GM20431 (cell line): ENCODE measurements around the gene CCDC63.

Source experiments
- in situ Hi-C: fragments of 300-500 bp; cut with MseI, MboI; formaldehyde crosslinking; loops from one replicate; pipeline ENCODE4 v1.15.0; 2020; ENCODE audit warnings: low sequenced_read_pairs; ENCODE audit not compliant: unreplicated experiment

The CCDC63 gene

DNA sequence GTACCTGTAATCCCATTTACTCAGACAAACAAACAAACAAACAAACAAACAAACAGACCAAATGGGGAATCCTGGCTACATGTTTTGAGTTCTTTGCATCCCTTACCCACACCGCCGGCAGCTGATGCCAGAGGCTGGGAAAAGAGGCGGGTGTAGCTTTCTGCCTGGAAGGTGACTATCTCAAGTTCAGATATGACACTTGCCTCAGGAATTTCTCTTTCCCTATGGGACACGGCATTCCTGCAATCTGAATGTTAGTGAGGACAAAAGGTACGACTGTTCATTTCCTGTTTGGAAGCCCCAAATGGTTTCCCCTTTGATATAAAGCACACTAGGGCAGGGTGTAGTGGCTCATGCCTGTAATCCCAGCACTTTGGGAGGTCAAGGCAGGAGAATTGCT, 70.7 kb downstream of the CCDC63 start:
- in situ Hi-C loops: no loop called here

DNA sequence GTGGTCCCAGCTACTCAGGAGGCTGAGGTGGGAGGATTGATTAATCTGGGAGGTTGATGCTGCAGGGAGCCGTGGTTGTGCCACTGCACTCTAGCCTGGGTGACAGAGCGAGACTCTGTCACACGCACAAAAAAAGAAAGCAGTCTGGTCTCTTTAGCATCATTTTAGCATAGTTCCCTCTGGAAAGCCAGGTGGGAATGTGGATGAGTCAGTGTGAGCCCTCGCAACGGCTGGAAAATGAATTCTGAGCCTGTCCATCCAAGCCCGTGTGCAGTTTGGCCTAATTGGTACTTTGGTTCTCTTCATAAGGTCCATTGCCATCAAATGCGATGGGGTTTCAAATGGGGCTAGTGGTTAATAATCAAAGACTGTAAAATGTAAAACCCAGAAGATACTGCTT, 71.2 kb downstream of the CCDC63 start:
- in situ Hi-C loops: no loop called here

DNA sequence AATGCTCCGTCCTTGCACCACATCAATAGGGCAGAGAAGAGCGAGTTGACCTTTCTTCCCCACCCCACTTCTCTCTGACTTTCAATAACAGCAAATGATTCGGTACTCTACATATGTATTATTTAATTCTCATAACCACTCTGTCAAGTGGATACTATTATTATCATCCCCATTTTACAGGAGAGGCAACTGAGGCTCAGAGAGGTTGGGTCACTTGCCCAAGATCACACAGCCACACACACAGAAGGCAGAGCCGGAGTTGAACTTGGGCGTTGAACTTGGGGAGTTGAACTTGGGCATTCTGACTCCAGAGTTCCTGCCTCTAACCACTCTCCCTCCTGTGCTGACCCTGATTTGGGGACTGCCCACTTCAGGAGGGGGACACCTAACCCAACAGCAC, 72.9 kb downstream of the CCDC63 start:
- in situ Hi-C loops: no loop called here

DNA sequence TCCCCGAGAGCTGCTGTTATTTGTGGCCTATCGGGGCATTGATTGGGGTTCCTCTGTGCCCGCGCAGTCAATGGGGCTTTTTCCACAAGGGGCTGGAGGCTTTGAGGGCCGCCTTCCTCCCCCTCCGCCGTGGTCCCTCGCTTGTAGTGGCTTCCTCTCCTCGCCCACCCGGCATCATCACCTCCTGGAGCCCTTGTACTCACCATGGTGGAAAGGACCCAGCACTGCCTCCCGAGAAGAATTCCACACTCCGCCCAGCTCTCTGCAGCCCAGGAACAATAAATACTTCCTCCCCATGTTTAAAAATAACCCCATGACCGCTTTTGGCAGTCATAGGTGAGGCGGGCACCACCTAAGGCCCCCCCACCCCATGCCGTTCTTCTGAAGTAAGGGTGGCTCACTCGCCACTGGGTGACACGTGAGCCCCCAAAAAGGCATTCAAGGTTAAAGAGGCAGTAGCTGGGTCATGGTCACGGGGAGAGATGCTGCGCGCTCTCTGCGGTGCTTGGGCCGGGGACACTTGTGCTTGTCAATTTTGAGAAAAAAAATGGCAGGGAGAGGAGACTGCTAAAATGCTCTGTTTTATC, 73.6 kb downstream of the CCDC63 start, which contains the start of gene MYL2:
Gene MYL2, minus strand, starts transcription at position 256 of the 587 bp plus-strand sequence. Its CDS starts 50 bp downstream, at position 206.
- in situ Hi-C loops: no loop called here

GRCh38 chr12:110921262-110921661, 74.5 kb downstream of the CCDC63 start:
- in situ Hi-C loops: no loop called here

GRCh38 chr12:110922652-110923051, 75.9 kb downstream of the CCDC63 start:
- in situ Hi-C loops: no loop called here

DNA sequence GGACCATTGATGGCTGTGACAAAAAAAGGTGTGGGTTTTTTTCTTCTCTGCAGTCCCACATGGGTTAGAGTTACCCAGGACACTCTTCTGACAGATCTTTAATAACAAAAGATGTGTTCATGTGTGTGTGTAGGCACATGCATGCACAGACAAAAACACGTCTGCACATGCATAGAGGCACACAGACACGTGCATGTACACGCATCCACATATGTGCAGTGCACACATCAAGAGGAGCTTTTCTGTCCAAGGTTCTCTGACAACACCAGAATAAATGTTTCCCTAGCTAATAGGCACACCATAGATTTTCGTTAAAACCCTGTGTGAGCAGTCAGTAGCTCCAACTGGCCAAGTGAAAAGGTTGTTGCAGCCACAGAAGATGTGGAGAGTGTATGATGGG, 76.4 kb downstream of the CCDC63 start:
- in situ Hi-C loops: no loop called here

DNA sequence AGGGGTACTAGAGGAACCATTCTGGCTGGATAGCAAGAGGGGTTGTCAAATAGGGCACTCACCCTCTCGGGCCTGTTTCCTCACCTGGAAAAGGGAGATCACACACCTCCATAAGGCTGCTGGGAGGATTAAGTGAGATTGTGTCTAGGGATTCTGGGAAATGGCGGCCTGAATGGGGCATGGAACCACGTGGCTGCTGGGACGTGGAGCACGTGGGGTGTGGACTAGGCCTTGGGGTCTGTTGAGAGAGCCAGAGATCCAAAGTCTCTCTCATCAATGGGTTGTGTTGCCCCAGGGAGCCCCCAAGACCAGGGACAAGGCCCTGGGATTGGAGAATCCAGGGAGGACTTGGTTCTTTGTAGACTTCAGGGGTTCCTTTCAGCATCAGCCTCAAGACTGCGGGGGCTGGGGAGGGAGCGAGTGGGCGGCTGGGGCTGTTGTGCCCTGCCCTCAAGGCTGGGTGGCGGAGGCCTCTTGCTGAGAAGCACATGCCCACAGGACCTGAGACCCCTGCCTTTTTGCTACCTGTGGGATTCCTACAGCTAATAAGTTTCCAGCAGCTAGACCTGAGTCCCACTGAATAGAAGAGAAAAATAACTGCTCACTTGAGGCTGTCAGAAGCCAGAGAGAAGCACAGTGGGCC, 77.0 kb downstream of the CCDC63 start:
- in situ Hi-C loops: no loop called here

DNA sequence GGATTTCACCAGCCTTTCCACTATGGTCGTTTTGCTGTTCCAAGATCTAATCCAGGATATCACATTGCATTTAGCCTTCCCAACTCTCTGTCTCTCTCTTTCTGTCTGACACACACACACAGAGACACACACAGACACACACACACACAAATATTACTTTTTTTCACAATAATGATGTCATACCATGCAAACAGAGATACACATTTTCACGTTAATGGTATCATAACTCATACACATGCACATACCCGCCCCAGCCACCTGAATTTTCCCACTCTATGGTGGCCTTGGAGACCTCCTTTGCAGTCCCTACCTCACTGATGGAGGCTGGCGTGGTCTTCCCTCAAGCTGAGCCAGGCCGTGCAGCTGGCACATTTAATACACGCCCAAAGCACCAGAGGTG, 80.8 kb downstream of the CCDC63 start:
- in situ Hi-C loops: no loop called here

GRCh38 chr12:110928700-110929099, 81.9 kb downstream of the CCDC63 start:
- in situ Hi-C loops: no loop called here

DNA sequence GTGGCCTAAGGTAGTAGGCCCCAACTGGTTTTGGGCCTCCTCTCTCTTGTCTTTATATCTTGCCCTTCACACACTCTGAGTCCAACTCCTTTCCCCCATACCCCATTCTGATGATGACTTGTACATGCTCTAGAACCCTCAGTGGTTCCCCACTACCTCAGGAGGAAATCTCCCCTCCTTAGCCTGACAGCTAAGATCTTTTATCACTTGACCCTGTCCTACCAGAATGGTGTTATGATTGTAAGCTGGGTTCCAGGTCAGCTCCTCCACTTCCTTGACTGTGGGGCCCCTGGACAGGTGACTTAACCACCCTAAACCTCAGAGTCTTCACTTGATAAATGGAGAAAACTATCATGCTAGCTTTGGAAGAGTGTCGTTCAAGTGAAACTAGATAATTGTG, 83.0 kb downstream of the CCDC63 start:
- in situ Hi-C loops: no loop called here

DNA sequence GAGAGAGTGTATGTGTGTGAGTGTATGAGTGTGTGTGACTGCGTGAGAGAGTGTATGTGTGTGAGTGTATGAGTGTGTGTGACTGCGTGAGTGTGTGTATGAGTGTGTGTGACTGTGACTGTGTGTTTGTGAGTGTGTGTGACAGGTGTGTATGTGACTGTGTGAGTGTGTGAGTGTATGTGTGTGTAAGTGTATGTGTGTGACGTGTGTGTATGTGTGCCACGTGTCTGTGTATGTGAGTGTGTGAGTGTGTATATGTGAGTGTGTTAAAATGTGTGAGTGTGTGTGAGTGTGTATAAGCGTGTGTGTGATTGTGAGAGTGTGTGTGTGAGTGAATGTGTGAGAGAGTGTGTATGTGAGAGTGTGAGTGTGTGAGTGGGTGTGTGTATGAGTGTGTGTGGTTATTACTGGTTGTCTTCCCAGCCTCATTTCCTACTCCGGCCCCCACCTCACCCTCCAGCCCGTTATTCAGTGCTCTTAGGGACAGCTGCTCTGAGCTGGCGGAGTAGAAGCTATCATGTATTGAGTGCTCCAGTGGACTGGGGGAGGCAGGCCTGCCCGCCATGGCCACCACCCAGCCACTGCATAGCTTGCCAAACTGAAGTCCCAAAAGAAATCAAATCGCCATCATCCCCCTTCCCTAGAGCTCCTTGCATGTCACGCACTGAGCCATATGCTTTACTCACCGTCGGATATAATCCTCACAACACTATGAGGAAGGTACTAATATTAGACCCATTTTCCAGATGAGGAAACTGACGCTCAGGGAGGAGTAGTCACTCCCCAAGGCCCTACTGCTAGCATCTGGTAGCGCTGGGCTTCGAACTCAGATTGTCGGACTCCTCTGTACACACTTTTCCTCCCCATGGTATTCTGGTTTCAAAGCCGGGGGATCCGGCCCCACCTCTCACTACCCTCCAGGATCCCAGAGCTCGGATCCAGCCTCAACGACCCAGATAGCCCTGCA, 83.8 kb downstream of the CCDC63 start:
- in situ Hi-C loops: no loop called here

- in situ Hi-C loops: no loop called here
Measured at GRCh38 chr12:110931315-110931728, 84.5 kb downstream of the CCDC63 start.

DNA sequence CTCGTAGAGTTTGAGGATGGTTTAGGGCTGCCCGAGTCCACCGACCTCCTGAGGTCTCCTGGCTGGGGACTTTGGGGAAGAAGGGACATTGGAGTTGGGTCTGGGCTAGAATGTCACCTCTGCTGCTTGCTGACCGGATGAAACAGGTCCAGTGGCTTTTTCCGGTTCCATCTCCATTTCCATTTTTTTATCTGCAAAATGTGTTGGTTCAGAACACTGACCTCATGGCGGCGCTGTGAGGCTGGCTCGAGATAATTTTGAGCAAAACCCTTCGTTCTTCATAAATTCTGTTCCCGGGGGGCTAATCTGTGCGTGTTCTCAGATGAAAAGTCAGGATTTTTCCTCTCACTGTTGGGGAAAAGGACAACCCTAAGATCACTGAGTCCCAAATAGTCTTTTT, 85.3 kb downstream of the CCDC63 start:
- in situ Hi-C loops: no loop called here

- in situ Hi-C loops: no loop called here
Measured at GRCh38 chr12:110933326-110933974, 86.7 kb downstream of the CCDC63 start.

DNA sequence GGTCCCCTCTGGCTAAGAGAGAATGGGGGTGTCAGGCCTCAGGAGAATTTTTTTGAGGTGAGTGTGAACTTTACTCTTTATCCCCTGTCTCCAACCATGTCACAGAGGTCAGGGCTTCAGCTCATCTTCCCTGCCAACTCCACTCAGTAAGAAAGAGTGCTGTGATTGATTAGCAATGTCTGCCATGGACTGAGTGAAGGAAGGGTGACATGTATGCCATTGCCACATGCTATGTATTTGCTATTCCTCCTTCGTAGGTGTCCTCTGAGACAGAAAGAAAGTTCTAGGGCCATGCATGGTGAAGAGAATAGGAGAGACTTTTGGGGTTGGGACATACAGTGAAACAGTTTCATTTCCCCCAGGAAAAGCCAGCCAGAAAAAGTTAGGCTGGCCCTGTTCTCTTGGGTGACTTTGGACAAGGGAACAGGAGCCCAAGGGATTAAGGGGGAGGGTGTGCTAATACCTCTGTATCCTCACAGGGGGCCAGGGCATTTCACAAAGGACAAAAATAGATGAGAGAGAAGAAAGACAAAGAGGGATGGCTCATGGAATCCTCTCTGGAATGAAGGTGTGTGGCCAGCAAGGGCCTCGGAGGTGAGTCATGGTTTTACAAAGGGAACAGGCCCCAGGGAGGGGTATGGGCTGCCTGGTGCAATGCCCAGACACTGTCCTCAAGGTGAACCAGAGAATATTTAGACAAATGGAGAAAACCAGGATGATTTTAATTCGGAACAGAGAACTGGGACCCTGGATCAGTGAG, 87.5 kb downstream of the CCDC63 start:
- in situ Hi-C loops: no loop called here

- in situ Hi-C loops: no loop called here
Measured at GRCh38 chr12:110935588-110935987, 88.8 kb downstream of the CCDC63 start.

GRCh38 chr12:110936367-110937103, 89.7 kb downstream of the CCDC63 start:
- in situ Hi-C loops: no loop called here

DNA sequence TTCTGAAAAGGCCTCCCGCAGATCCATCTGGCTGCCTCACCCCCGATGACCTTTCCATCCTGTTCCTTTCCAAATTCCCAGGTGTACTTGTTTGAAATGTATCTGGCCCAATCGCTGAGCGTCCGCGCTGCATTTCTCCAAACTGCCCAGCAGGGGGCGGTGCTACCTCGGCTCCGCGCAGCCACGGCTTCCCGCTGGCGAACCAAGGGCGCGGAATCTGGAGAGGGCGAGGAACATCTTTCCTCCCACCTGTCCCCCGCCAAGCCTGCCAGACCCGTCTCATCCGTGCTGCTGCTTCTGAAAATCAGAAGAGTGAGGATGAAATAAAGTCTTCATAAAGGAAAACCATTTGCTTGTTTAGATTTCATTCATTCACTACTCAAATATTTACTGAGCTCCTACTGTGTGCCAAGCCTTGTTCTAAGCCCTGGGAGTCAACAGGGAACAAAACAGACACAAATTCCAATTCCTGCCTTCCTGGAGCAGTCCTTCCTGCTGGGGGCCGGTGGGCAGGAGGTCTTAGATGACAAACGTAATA, 90.4 kb downstream of the CCDC63 start:
- in situ Hi-C loops: no loop called here
